NCI-H345 treated with DMSO at 0.1 percent for 48 hours (cell line): Measurements from ENCODE around the gene CD19.
"Not testable (repeated sequence)": the region's sequence is repeated elsewhere in the genome, so short reads cannot be mapped to it uniquely, and the experiment has no call there.

Experiments
- DNase-seq: peaks from one replicate; lab custom pipeline; 2025; ENCODE audit not compliant: unreplicated experiment; lab: John Stamatoyannopoulos, UW

CD19 gene

DNA sequence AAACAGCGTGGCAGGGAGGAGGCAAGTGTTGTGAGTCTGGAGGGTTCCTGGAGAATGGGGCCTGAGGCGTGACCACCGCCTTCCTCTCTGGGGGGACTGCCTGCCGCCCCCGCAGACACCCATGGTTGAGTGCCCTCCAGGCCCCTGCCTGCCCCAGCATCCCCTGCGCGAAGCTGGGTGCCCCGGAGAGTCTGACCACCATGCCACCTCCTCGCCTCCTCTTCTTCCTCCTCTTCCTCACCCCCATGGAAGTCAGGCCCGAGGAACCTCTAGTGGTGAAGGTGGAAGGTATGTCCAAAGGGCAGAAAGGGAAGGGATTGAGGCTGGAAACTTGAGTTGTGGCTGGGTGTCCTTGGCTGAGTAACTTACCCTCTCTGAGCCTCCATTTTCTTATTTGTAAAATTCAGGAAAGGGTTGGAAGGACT lies at the start of gene CD19:
Gene CD19 (plus strand): TSS at position 171 of the 425 bp plus-strand sequence. CDS start 30 bp downstream, at position 201.
- no peak for DNase-seq

DNA sequence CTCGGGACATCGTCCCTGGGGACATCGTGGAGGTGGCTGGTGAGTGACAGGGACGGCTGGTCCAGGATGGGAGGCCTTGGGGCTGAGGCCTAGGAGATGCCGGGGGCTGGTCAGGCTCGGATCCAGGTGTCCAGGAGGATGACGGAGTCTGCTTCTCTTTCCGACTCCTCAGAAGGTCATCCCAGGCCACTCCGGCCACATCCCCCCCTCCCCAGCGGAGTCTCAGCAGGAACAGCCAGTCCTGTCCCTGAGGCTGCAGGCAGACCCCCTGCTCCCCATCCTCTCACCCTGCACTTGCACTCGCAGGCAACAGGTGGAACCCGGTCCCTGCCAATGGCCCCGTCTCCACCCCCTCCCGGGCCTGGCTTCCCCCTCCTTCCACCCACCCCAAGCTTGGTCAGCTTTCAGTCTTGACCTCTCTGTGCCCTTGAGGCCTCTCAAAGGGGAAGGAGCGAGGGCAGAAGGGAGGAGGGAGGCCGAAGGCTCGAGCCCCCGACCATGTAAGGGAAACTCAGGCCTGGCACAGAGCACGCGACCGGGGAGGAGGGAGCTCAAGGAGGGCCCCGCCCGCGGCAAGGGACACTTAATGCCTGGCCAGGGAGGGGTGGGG lies 49.1 kb upstream of the CD19 start:
- DNase-seq: no peak

DNA sequence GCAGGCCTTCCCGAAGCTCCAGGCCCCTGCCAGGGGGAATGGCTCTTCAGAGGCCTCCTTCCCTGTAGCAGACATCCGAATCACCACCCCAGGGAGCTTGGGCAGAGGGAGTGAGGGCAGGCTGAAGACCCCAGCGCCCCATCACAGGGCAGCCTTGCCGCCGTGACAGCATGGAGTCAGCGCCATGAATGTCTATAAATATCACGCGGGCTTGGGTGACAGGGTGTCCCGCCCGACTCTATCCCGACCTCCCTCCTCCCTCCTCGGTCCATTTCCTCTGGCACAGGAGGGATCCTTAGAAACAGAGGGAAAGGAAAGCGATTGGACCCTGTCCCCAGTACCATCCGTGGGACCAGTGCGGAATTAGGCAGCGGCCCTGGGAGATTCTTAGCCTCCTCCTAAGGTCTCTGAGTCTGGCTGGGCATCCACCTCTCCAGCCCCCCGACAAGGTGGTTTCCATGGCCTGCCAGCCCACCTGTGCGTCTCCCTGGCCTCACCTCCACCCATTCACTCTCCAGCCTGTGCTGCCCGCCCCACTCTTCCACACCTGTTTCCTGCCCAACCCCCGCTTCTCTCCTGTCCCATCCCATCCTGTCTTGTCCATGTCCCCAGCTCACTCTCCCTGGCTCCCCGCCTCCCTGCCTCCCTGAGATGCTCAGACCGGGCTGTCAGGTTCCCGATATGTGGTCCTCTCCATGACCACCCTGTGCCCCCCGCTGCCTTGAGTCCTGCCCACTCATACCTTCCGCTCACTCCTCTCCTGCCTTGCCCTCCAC lies 48.4 kb upstream of the CD19 start:
- DNase-seq: no peak

DNA sequence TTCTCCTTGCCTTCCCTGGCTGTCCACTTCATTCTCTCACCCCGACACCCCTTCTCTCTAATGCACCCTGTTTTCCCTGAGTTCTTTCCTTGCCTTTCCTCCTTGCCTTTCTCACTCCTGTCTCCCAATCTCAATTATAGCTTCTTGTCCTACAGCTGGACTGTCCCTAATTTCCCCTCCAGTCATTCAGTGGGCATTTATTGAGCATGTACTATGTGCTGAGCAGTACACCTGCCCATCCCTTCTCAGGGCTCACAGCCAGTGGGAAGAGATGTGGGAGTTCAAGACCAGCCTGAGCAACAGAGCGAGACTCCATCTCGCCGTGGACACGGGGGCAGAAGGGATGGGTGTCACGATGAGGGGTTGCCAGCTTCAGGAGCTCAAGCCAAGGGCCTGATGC lies 47.7 kb upstream of the CD19 start:
- no peak for DNase-seq

DNA sequence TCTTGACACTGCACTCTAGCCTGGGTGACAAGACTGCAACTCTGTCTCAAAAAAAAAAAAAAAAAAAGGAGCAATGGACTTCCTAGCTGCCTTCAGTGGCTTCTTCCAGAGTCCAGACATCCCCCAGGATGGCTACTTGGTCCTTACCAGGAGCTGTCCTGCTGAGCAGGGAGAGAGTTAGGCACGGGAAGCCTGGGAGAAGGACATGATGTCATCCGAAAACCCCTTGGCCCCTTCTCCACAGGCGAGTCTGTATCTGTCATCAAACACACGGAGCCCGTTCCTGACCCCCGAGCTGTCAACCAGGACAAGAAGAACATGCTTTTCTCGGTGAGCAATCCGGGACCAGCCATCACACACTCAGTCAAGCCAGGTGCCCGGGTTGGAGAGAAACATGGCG lies 44.8 kb upstream of the CD19 start:
- DNase-seq: no peak

DNA sequence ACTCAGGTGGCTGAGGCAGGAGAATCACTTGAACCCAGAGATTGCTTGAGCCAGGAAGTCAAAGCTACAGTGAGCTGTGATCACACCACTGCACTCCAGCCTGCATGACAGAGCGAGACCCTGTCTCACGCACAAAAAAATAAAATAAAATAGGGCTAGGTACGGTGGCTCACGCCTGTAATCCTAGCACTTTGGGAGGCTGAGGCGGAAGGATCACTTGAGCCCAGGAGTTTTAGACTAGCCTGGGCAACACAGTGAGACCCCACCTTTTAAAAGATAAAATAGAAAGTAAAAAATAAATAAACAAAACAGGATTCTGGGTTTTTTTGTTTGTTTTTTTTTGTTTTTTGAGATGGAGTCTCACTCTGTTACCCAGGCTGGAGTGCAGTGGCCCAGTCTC lies 41.4 kb upstream of the CD19 start:
- DNase-seq: not testable (repeated sequence)

DNA sequence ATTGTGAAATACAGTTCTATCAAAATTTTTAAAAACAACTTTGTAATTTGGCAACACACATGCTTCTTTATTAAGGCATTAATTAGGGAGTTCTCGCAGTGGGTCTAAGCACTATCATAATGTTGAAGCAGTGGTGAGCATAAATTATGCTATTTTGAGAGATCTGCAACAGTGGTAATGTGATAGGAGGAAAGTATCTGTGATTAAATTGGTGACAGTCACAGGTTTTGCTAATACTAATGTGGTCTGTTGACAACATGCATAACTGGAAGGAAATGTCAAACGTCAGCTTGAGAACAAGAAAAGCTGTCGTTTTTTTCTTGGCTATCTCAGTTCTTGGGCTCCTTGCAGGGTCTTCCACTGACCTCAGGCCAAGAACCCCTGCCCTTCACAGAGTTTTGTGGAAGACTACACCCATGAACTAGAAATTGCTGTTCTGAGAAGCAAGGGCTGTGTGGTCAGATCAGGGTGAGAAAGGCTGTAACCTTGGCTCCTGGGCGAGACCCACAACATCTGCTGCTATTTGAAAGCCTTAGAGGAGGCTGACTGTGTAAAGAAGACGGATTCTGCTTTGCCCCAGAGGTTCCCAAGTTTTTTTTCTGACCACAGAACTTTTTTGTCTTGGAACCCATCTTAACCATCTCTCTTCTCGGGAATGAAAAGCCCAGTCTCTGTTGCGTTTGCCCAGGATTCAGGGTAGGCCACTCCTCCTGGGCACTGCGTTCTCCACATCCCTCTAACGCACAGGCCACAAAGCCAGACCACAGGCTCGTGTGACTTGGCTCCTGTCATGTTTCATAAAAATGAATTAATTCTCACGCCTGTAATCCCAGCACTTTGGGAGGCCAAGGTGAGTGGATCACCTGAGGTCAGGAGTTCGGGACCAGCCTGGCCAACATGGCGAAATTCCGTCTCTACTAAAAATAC lies 39.5 kb upstream of the CD19 start:
- no peak for DNase-seq

DNA sequence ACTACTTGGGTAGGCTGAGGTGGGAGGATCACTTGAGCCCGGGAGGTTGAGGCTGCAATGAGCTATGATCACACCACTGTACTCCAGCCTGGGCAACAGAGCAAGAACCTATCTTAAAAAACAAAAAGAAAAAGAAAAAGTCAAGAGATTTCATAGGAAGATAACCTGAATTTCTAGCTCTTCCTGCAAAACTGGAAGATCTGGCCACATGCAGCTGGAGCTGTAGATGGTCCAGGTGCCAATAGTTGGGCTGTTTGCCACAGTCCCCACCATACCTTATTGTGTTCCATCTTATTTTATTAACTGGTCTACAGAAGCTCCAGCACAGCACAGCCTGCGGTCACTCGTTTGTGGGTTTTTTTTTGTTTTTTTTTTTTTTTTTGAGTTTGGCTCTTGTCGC lies 38.5 kb upstream of the CD19 start:
- no peak for DNase-seq

DNA sequence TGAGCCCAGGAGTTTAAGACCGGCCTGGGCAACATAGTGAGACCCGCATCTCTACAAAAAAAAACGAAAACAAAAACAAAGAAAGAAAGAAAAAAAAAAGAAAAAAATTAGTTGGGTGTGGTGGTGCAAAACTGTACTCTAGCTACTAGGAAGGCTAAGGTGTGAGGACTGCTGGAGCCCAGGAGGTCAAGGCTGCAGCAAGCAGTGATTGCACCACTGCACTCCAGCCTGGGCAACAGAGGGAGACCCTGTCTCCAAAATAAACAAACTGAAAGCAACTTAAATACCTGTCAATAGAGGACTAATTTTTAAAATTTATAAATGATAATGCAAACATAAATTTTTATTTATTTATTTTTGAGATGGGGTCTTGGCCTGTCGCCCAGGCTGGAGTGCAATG lies 36.2 kb upstream of the CD19 start:
- DNase-seq: no peak

DNA sequence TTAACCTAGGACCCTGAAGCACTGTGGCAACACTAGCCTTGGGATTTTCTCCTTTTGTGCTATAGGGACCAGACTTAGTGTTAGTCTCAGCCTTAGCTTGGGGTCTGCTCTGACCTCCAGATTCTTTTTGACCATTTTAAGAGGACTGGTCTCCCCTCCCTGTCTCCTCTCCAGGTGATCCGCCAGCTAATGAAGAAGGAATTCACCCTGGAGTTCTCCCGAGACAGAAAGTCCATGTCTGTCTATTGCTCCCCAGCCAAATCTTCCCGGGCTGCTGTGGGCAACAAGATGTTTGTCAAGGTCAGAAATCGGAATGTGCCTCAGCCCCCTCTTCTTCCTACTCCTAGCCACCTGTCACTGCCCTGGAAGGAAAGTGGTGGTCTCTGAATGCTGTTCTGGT lies 33.9 kb upstream of the CD19 start:
- no peak for DNase-seq

DNA sequence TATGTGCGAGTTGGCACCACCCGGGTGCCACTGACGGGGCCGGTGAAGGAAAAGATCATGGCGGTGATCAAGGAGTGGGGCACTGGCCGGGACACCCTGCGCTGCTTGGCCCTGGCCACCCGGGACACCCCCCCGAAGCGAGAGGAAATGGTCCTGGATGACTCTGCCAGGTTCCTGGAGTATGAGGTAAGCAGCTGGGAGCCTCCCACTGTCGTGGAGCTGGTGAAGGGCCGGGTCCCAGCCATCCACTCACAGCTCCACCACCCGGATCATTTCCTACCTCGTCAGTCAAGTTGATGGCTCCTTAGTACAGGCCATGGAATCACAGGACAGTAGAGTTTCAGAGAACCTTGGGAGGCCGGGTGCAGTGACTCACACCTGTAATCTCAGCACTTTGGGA lies 33.5 kb upstream of the CD19 start:
- no peak for DNase-seq

DNA sequence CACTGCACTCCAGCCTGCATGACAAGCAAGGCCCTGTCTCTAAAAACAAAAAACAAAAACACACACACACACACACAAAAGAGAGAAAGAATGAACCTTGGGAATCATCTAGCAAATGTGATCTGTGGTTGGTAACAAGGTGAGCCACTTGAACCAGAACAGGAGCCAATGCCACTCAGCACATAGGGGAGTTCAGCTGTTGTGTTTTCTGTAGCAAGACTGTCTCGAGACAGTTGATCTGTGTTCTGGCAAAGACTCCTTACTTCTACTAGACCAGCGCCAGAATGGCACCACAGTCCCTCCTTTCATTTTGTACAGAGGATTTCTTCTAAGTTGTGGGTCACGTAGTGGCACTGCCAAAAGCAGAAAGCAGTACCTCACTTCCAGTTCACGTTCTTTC lies 32.8 kb upstream of the CD19 start:
- no peak for DNase-seq

DNA sequence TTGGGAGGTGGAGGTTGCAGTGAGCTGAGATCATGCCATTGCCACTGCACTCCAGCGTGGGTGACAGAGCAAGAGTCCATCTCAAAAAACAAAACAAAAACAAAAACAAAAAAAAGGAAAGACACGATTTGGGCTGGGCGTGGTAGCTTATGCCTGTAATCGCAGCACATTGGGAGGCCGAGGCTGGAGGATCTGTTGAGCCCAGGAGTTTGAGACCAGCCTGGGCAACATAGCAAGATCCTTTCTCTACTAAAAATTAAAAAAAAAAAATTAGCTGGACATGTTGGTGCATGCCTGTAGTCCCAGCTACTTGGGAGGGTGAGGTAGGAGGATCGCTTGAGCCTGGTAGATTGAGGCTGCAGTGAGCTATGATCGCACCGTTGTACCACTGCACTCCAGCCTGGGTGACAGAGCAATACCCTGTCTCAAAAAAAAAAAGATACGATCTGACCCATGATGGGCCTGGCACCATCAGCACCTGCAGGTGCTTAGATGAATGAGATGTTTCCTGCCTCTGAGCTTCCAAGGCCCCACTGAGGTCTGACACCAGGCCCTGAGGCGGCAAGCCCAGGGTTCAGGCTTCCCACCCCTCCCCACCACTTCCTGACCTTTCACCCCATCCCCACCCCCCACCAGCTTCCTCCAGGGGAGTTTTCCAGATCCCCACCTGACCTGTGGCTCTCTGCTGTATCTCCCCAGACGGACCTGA lies 31.7 kb upstream of the CD19 start:
- DNase-seq: no peak

DNA sequence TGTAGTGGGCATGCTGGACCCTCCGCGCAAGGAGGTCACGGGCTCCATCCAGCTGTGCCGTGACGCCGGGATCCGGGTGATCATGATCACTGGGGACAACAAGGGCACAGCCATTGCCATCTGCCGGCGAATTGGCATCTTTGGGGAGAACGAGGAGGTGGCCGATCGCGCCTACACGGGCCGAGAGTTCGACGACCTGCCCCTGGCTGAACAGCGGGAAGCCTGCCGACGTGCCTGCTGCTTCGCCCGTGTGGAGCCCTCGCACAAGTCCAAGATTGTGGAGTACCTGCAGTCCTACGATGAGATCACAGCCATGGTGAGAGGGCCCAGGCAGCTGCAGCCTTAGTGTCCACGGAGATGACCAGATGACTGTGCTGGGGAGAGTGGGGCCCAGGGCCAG lies 31.2 kb upstream of the CD19 start:
- DNase-seq: no peak

DNA sequence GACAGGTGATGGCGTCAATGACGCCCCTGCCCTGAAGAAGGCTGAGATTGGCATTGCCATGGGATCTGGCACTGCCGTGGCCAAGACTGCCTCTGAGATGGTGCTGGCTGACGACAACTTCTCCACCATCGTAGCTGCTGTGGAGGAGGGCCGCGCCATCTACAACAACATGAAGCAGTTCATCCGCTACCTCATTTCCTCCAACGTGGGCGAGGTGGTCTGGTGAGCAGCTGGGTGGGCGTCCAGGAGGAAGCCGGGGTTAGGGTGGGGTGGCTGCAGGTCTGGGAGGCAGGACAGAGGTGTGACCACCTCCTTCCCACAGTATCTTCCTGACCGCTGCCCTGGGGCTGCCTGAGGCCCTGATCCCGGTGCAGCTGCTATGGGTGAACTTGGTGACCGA lies 29.9 kb upstream of the CD19 start:
- DNase-seq: no peak

DNA sequence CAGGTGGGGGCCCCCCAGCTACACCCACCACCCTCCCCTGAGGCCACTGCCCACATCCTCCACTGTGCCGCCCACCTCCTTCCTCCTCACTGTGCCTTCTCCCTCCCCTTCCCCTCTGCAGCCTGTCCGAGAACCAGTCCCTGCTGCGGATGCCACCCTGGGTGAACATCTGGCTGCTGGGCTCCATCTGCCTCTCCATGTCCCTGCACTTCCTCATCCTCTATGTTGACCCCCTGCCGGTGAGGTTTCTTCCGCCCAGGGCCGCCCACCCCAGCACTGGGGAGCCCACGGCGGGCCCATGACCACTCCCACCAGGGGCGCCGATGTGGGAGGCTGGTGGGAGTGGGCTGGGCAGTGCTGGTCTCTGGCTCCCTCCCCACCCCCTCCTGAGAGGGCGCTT lies 28.9 kb upstream of the CD19 start:
- no peak for DNase-seq

DNA sequence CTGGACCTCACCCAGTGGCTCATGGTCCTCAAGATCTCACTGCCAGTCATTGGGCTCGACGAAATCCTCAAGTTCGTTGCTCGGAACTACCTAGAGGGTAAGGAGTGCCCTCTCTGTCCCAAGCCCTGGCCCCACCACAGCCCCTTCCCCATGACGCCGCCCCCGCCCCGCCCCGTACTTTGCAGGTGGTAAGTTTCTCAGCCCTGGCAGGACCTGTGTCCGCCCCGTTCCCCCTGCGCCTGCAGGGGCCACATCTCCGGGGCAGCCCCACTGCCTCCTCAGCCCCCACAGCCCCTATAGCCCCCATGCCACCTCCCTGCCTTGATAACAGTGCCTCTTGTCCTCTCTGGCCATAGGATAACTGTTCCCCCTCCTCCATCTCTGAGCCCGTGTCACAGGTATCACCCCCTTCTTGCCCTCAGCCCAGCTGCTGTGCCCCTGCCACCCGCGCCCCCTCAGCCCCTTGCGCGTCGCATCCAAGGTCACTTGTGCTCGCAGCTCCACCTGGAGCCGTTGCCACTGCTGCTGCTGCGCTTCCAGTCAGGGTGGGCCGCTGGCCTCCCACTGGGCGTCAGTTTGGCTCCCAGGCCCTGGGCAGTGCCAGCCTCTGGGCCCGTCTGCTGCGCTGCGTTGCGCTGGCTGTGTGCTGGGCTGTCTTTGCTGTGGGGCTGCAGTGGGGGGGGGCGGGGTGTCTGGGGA lies 28.3 kb upstream of the CD19 start:
- DNase-seq: no peak

DNA sequence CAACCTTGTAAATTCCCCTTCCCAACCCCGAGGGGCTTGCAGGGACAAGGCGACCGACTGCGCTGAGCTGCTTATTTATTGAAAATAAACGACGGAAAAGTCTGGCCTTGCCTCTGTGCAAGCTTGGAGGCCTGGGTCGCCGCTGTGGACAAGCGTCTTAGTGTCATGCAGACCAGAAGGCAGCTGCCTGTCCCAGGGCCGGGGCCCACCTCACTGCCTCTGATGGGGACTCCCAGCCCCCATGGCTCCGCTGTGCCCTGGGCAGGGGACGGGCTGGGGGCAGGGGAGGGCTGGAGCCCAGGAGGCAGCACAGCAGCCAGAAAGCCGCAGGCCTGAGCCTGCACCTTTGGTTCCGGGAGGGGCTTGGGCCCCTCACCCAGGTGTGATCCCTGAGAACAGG lies 27.4 kb upstream of the CD19 start:
- no peak for DNase-seq

DNA sequence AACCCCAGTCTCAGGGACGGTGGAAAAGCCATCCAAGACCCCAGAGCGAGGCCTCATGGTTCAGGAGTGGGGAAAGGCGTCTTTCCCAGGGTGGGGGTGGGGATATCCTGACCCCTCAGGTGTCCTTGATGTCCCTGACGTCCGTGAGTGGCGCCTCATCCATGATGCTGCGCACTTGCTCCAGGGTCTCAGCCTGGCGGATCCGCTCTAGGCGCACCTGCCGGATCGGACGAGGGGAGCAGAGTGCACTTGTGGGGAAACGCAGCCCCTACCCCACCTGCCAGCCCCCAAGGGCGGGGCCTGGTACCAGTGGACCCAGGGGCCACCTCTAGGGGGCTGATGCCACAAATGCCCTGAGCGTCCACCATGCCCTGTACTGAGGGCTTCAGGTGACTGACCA lies 26.9 kb upstream of the CD19 start:
- no peak for DNase-seq

DNA sequence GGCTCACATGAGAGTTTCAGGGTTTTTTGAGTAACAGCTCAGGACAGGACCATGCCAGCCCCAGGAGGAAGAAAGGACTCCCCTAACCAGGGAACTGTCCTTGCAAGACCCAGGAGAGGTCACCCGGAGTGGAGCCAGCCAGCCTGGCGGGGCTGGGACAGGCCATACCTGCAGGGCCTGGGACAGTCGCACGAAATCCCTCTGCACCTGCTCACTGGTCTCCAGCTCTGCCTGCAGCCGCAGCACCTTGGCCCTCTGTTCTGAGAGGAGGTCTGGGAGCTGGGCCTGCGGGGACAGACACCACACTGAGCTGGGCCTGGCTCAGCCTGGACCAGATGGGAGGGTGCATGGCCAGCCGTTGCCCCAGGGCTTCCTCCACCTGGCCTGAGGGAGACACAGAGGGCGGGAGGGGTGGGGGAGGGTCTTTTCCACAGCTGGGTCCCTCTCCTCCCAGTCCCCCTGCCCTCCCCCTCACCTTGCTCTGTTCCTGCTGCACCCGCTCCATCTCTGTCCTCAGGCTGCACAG lies 26.5 kb upstream of the CD19 start:
- no peak for DNase-seq
